Stimulated activated CD4-positive, alpha-beta T cell treated with anti-CD3 and anti-CD28 coated beads, Interleukin-2, amount 100 ng/mL, for 24 hours (primary cell): Measurements from ENCODE around the gene STAG2.
"Not testable (repeated sequence)": the region's sequence is repeated elsewhere in the genome, so short reads cannot be mapped to it uniquely, and the experiment has no call there.

ENCODE experiments used
- DNase-seq, 2 donors: peaks; one replicate each; pipeline ENCODE4 v3.0.0-alpha.2; 2020

STAG2 gene

GRCh38 chrX:123961268-123962005 is at the start of gene STAG2:
TSS of gene STAG2 (plus strand) at chrX:123961706. CDS start at chrX:124022628, 60,922 bp downstream.
- DNase-seq, result peak; percentile 61 to 65

- DNase-seq, result no peak
These were observed 44.4 kb upstream of the STAG2 start for GRCh38 chrX:123917069-123917468.

- no peak for DNase-seq
These were observed 43.3 kb upstream of the STAG2 start for GRCh38 chrX:123918106-123918721.

GRCh38 chrX:123920105-123920785 is 41.3 kb upstream of the STAG2 start:
- no peak for DNase-seq

GRCh38 chrX:123923211-123923610 is 38.3 kb upstream of the STAG2 start:
- DNase-seq, result no peak

GRCh38 chrX:123924186-123924585 is 37.3 kb upstream of the STAG2 start:
- DNase-seq, result no peak

GRCh38 chrX:123927845-123928244 is 33.7 kb upstream of the STAG2 start:
- DNase-seq, result no peak

GRCh38 chrX:123932055-123932454 is 29.5 kb upstream of the STAG2 start:
- DNase-seq, result not testable (repeated sequence)

GRCh38 chrX:123943074-123943473 is 18.4 kb upstream of the STAG2 start:
- DNase-seq, result no peak

GRCh38 chrX:123943488-123943887 is 18.0 kb upstream of the STAG2 start:
- DNase-seq, result no peak

- DNase-seq, result no peak
These were observed 11.7 kb upstream of the STAG2 start for GRCh38 chrX:123949846-123950245.

- peak; percentile 9 to 20 for DNase-seq
These were observed 2.0 kb upstream of the STAG2 start for GRCh38 chrX:123959281-123960063.

- DNase-seq, result no peak
These were observed 594 bp upstream of the STAG2 start for GRCh38 chrX:123960956-123961267.

GRCh38 chrX:123962006-123962467 is 531 bp downstream of the STAG2 start:
- no peak for DNase-seq

GRCh38 chrX:123962794-123963373 is 1.4 kb downstream of the STAG2 start:
- DNase-seq, result peak; percentile 82 to 83

- DNase-seq, result no peak
These were observed 2.8 kb downstream of the STAG2 start for GRCh38 chrX:123964156-123964834.

GRCh38 chrX:123965712-123966111 is 4.2 kb downstream of the STAG2 start:
- no peak for DNase-seq

GRCh38 chrX:123967497-123967896 is 6.0 kb downstream of the STAG2 start:
- DNase-seq, result no peak

GRCh38 chrX:123968383-123969050 is 7.0 kb downstream of the STAG2 start:
- no peak for DNase-seq

GRCh38 chrX:123971982-123972381 is 10.5 kb downstream of the STAG2 start:
- DNase-seq, result no peak

GRCh38 chrX:123973921-123974320 is 12.4 kb downstream of the STAG2 start:
- no peak for DNase-seq

- DNase-seq, result no peak
These were observed 13.7 kb downstream of the STAG2 start for GRCh38 chrX:123975180-123975579.
